CD4-positive, alpha-beta T cell treated with Interleukin-6 for 4 hours (primary cell): ENCODE results near the gene TH.

Experiments used
- DNase-seq: peaks from one replicate; pipeline ENCODE4 v3.0.0-alpha.2; 2020; ENCODE audit warnings: mixed read lengths

The TH gene

GRCh38 chr11:2208691-2209369 lies 37.2 kb upstream of the TH start:
- no peak for DNase-seq

- DNase-seq = no peak
Observed at GRCh38 chr11:2207773-2208621, 36.4 kb upstream of the TH start.

- DNase-seq = no peak
Observed at GRCh38 chr11:2207212-2207611, 35.6 kb upstream of the TH start.

- no peak for DNase-seq
Observed at GRCh38 chr11:2205981-2206690, 34.5 kb upstream of the TH start.

GRCh38 chr11:2205214-2205720 lies 33.7 kb upstream of the TH start:
- DNase-seq = no peak

- no peak for DNase-seq
Observed at GRCh38 chr11:2204361-2205213, 33.0 kb upstream of the TH start.

GRCh38 chr11:2203440-2204259 lies 32.0 kb upstream of the TH start:
- no peak for DNase-seq

- DNase-seq = no peak
Observed at GRCh38 chr11:2202900-2203439, 31.4 kb upstream of the TH start.

GRCh38 chr11:2202071-2202899 lies 30.7 kb upstream of the TH start:
- no peak for DNase-seq

GRCh38 chr11:2201542-2201941 lies 29.9 kb upstream of the TH start:
- no peak for DNase-seq

- DNase-seq = no peak
Observed at GRCh38 chr11:2200957-2201519, 29.4 kb upstream of the TH start.

- DNase-seq = no peak
Observed at GRCh38 chr11:2200536-2200935, 28.9 kb upstream of the TH start.

GRCh38 chr11:2199466-2200341 lies 28.1 kb upstream of the TH start:
- no peak for DNase-seq

- DNase-seq = no peak
Observed at GRCh38 chr11:2198621-2199365, 27.2 kb upstream of the TH start.

- no peak for DNase-seq
Observed at GRCh38 chr11:2197771-2198520, 26.3 kb upstream of the TH start.

- DNase-seq = peak; percentile 75
Observed at GRCh38 chr11:2196970-2197770, 25.6 kb upstream of the TH start.

GRCh38 chr11:2195756-2196088 lies 24.1 kb upstream of the TH start:
- DNase-seq = no peak
